WTC11 (cell line): Measurements from ENCODE around the gene TASP1. TPM values are rescaled to one million over a fixed set of nuclear protein-coding genes. Genes with fewer than 3 reads are reported as not detected.

Experiments used
- ATAC-seq: fragments of 200-7000 bp; cut with Tn5 transposase; 2 replicates; pipeline ENCODE4 v1.10.0; 2021; ENCODE audit warnings: mild to moderate bottlenecking, moderate library complexity
- CTCF ChIA-PET: fragments of 300-600 bp; sonication (Branson Sonifier 250); formaldehyde crosslinking; loops from one replicate; lab custom pipeline; 2021; ENCODE audit warnings: antibody characterized with exemption; lab: Charles Lee
- POLR2A ChIA-PET: fragments of 350-600 bp; sonication (Branson Sonifier 250); formaldehyde crosslinking; loops from one replicate; lab custom pipeline; 2021; ENCODE audit warnings: antibody characterized with exemption; lab: Charles Lee
- DNase-seq: peaks from one replicate; pipeline ENCODE4 v3.0.0; 2021; ENCODE audit warnings: low spot score
- H3K27ac Mint-ChIP-seq: 2 replicates; pipeline ENCODE4 v1.8.0; 2021; ENCODE audit warnings: mixed read lengths
- H3K27me3 Mint-ChIP-seq: 2 replicates; pipeline ENCODE4 v1.8.0; 2021; ENCODE audit warnings: low read depth, mild to moderate bottlenecking, moderate library complexity, mixed read lengths
- H3K36me3 Mint-ChIP-seq: 2 replicates; pipeline ENCODE4 v1.8.0; 2021; ENCODE audit warnings: mixed read lengths
- H3K4me1 Mint-ChIP-seq: 2 replicates; pipeline ENCODE4 v1.8.0; 2022; ENCODE audit warnings: mixed read lengths
- H3K4me3 Mint-ChIP-seq: 2 replicates; pipeline ENCODE4 v1.8.0; 2021; ENCODE audit warnings: mild to moderate bottlenecking, moderate library complexity, mixed read lengths
- H3K9me3 Mint-ChIP-seq: 2 replicates; pipeline ENCODE4 v1.8.0; 2021; ENCODE audit warnings: mixed read lengths
- CDX4 ChIP-seq: fragments of 250-450 bp; sonication (Bioruptor Pico); IDR thresholded peaks from 2 replicates; pipeline ENCODE4 v1.9.0; 2021; ENCODE audit warnings: moderate library complexity, mild to moderate bottlenecking, inconsistent platforms, borderline replicate concordance
- CTCF ChIP-seq: fragments of 200-600 bp; IDR thresholded peaks from 2 replicates; pipeline ENCODE4 v1.8.0; 2022; ENCODE audit warnings: antibody characterized with exemption
- ELF4 ChIP-seq: sonication (generic); formaldehyde crosslinking; IDR thresholded peaks from 2 replicates; pipeline ENCODE4 v1.8.1; 2022; ENCODE audit warnings: low read depth, mild to moderate bottlenecking, moderate library complexity, missing genetic modification reagents
- EMX1 ChIP-seq: fragments of 250-450 bp; sonication (Bioruptor Pico); IDR thresholded peaks from 2 replicates; pipeline ENCODE4 v1.8.0; 2021; ENCODE audit warnings: mild to moderate bottlenecking
- FOXP1 ChIP-seq: sonication (generic); formaldehyde crosslinking; IDR thresholded peaks from 2 replicates; pipeline ENCODE4 v1.8.0; 2022; ENCODE audit warnings: missing genetic modification reagents, mild to moderate bottlenecking, moderate library complexity, borderline replicate concordance
- GTF2I ChIP-seq: fragments of 250-450 bp; sonication (Bioruptor Pico); conservative IDR thresholded peaks from 2 replicates; pipeline ENCODE4 v1.4.0; 2021; ENCODE audit warnings: mild to moderate bottlenecking
- HMGXB4 ChIP-seq: sonication (generic); formaldehyde crosslinking; IDR thresholded peaks from 2 replicates; pipeline ENCODE4 v1.8.1; 2023; ENCODE audit warnings: mild to moderate bottlenecking, moderate library complexity, missing genetic modification reagents
- KAT7 ChIP-seq: sonication (generic); formaldehyde crosslinking; IDR thresholded peaks from 2 replicates; pipeline ENCODE4 v1.8.1; 2023; ENCODE audit warnings: missing genetic modification reagents, mild to moderate bottlenecking, borderline replicate concordance
- MXD4 ChIP-seq: fragments of 250-450 bp; sonication (Bioruptor Pico); IDR thresholded peaks from 2 replicates; pipeline ENCODE4 v1.8.0; 2021; ENCODE audit warnings: mild to moderate bottlenecking, moderate library complexity, borderline replicate concordance
- NR1H2 ChIP-seq: sonication (generic); formaldehyde crosslinking; IDR thresholded peaks from 2 replicates; pipeline ENCODE4 v1.9.0; 2021; ENCODE audit warnings: mild to moderate bottlenecking, moderate library complexity, missing genetic modification reagents
- OVOL2 ChIP-seq: fragments of 250-450 bp; sonication (Bioruptor Pico); IDR thresholded peaks from 2 replicates; pipeline ENCODE4 v1.9.0; 2021; ENCODE audit warnings: mild to moderate bottlenecking, borderline replicate concordance
- PRDM15 ChIP-seq: sonication (generic); formaldehyde crosslinking; IDR thresholded peaks from 2 replicates; pipeline ENCODE4 v1.8.0; 2022; ENCODE audit warnings: missing genetic modification reagents
- SP1 ChIP-seq: sonication (generic); formaldehyde crosslinking; conservative IDR thresholded peaks from 2 replicates; pipeline ENCODE4 v1.8.1; 2022; ENCODE audit warnings: missing genetic modification reagents
- STAT6 ChIP-seq: sonication (generic); formaldehyde crosslinking; conservative IDR thresholded peaks from 2 replicates; pipeline ENCODE4 v1.8.1; 2023; ENCODE audit warnings: mild to moderate bottlenecking, low read depth, missing genetic modification reagents, moderate library complexity
- ZBTB43 ChIP-seq: sonication (generic); formaldehyde crosslinking; IDR thresholded peaks from 2 replicates; pipeline ENCODE4 v1.8.1; 2023; ENCODE audit warnings: mild to moderate bottlenecking, missing genetic modification reagents
- ZNF219 ChIP-seq: sonication (generic); formaldehyde crosslinking; IDR thresholded peaks from 2 replicates; pipeline ENCODE4 v1.8.0; 2023; ENCODE audit warnings: missing genetic modification reagents, mild to moderate bottlenecking, borderline replicate concordance
- ZNF232 ChIP-seq: sonication (generic); formaldehyde crosslinking; IDR thresholded peaks from 2 replicates; pipeline ENCODE4 v1.8.0; 2022; ENCODE audit warnings: mild to moderate bottlenecking, missing genetic modification reagents
- ZNF416 ChIP-seq: fragments of 250-450 bp; sonication (Bioruptor Pico); IDR thresholded peaks from 2 replicates; pipeline ENCODE4 v1.9.0; 2021; ENCODE audit warnings: mild to moderate bottlenecking, inconsistent platforms
- ZNF423 ChIP-seq: fragments of 250-450 bp; sonication (Bioruptor Pico); IDR thresholded peaks from 2 replicates; pipeline ENCODE4 v2.1.2; 2022; ENCODE audit warnings: mild to moderate bottlenecking, moderate library complexity
- ZNF512 ChIP-seq: sonication (generic); formaldehyde crosslinking; IDR thresholded peaks from 2 replicates; pipeline ENCODE4 v1.8.1; 2022; ENCODE audit warnings: missing genetic modification reagents, borderline replicate concordance
- total RNA-seq: library from RNA; stranded (reverse); gene quantifications from 3 replicates; pipeline ENCODE4 v1.2.3, GENCODE V29; 2021

Gene TASP1
- total RNA-seq, 1 experiment from 2014 or later: 12.4 TPM

GRCh38 chr20:13687815-13688214 is 49.1 kb upstream of the TASP1 start (continued):
- no peak for TF ChIP-seq FOXP1 (CRISPR knock-in tag)
- TF ChIP-seq, all 79 proteins: peak for 0

GRCh38 chr20:13685623-13686022 is 46.9 kb upstream of the TASP1 start:
- DNase-seq (no peak), ATAC-seq (no peak)
- ChIA-PET CTCF (no interaction called here), POLR2A (no interaction called here)
- no peak overlapping the region for H3K4me3 Mint-ChIP-seq
- H3K36me3 Mint-ChIP-seq: no peaks in the 10 kb centered on the region
- no peak for TF ChIP-seq ZNF423 (CRISPR knock-in tag)
- no peak for TF ChIP-seq ZNF232 (CRISPR knock-in tag)
- no peak for TF ChIP-seq KAT7 (CRISPR knock-in tag)
- TF ChIP-seq GTF2I (CRISPR knock-in tag): no peak
- TF ChIP-seq STAT6: no peak
- no peak for TF ChIP-seq ZBTB43 (CRISPR knock-in tag)
- peaks cover 18% of the 10 kb centered on the region for H3K9me3 Mint-ChIP-seq
- H3K4me1 Mint-ChIP-seq: no peaks in the 10 kb centered on the region
- no peak overlapping the region for H3K27ac Mint-ChIP-seq
- H3K27me3 Mint-ChIP-seq: no peaks in the 10 kb centered on the region

- no peak for DNase-seq
- no peak overlapping the region for H3K27ac Mint-ChIP-seq
- ChIA-PET POLR2A (no interaction called here), CTCF (no interaction called here)
- H3K4me3 Mint-ChIP-seq: no peak overlapping the region
- no peaks in the 10 kb centered on the region for H3K4me1 Mint-ChIP-seq
- peaks cover 16% of the 10 kb centered on the region for H3K9me3 Mint-ChIP-seq
- ATAC-seq: no peak
- no peaks in the 10 kb centered on the region for H3K27me3 Mint-ChIP-seq
- H3K36me3 Mint-ChIP-seq: no peaks in the 10 kb centered on the region
- no peak for TF ChIP-seq OVOL2 (CRISPR knock-in tag)
- TF ChIP-seq EMX1 (CRISPR knock-in tag): no peak
- TF ChIP-seq ZNF416: no peak
- TF ChIP-seq CDX4 (CRISPR knock-in tag): no peak
- no peak for TF ChIP-seq MXD4 (CRISPR knock-in tag)
- no peak for TF ChIP-seq ZNF219 (CRISPR knock-in tag)
- no peak for TF ChIP-seq CTCF
- TF ChIP-seq ELF4 (CRISPR knock-in tag): no peak
- no peak for TF ChIP-seq NR1H2 (CRISPR knock-in tag)
- TF ChIP-seq ZNF512: no peak
- TF ChIP-seq HMGXB4 (CRISPR knock-in tag): no peak
- no peak for TF ChIP-seq PRDM15 (CRISPR knock-in tag)
- TF ChIP-seq KAT7 (CRISPR knock-in tag): no peak
- TF ChIP-seq SP1 (CRISPR knock-in tag): no peak
Measured at GRCh38 chr20:13684566-13685222, 46.0 kb upstream of the TASP1 start.
